Cardiac fibroblast (primary cell): ENCODE data around the gene CP.
A peak's percentile ranks its signal among the peaks of the same experiment; 100 is the strongest.

ENCODE experiments used
- DNase-seq, 2 donors: peaks; one replicate each; pipeline versions ENCODE4 v3.0.0 to v3.0.0-alpha.2; 2010; ENCODE audit warnings: low read depth in 2 of 2
- H3K4me3 ChIP-seq, 2 donors: replicated peaks in 1 of 2; 1 replicate in 1 of 2; 2 replicates in 1 of 2; pipeline ENCODE4 v1.5.1; 2011; ENCODE audit warnings: low read depth in 2 of 2, low read length in 2 of 2, mild to moderate bottlenecking in 2 of 2, moderate library complexity in 1 of 2
- CTCF ChIP-seq: IDR thresholded peaks from one replicate; pipeline ENCODE4 v1.5.1; 2011; ENCODE audit warnings: low read depth, mild to moderate bottlenecking, low read length, inconsistent platforms

Gene CP

DNA sequence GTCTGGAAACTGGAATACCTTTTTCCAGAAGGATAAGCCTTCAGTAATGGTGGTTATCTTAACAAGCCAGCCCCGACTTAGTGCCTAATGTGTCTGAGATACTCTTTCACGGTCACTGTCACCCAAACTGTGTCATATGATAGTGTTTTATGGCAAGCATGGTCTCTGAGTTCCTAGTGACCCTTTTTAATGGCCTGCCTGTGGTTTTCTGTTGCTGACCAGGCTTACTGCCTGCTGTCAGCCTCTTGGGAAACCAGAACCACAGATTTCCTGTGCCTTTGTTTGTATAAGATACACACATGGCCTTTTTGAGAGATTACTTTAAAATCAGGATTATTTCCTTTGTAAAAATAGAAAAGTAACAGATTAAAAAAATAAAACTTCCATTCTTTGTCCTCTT lies 69.8 kb downstream of the CP start:
- H3K4me3 ChIP-seq, result no peak overlapping the region
- TF ChIP-seq CTCF, result no peak
- DNase-seq, result peak; percentile 54 to 59

GRCh38 chr3:149150436-149150835 lies 71.2 kb downstream of the CP start:
- no peak overlapping the region for H3K4me3 ChIP-seq
- TF ChIP-seq CTCF, result no peak
- DNase-seq, result no peak

DNA sequence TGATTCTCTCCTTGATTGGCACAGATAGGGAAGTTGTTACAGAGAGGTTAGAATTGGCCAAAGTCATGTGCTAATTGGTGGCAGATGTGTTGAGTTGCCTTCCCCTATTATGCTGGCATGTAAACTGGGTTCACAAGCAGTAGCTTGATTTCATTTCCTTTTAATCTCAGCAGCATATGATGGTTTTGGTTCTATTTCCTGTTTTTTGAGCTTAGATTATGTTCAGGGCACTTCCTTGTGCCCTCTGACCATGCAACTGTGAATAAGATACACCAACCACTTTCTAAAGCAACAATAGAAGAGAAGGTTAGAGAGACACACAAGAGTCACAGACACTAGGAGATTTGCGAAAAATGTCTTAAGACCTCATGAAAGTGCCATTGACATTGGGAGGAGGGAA lies 75.7 kb downstream of the CP start:
- no peak overlapping the region for H3K4me3 ChIP-seq
- no peak for TF ChIP-seq CTCF
- DNase-seq, result no peak

- no peak overlapping the region for H3K4me3 ChIP-seq
- no peak for TF ChIP-seq CTCF
- DNase-seq, result no peak
Measured at GRCh38 chr3:149145356-149145755, 76.3 kb downstream of the CP start.

DNA sequence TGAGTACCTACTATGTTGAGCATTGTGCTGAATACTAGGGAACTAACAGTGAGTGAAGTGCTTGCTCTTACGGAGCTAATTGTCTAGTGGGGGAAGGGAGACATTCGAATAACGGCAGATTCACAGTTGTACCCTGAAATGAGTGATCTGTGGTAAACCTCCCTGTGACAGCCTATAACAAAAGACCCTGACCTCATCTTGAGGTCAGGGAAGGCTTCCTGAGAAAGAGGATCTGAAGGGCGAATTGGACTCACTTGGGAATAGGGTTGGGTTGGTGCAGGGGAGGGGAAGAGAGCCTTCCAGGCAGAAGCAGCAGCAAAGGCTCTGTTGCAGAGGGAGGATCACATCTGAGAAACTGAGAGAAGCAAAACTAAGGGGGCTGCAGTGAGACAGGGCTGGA lies 78.9 kb downstream of the CP start:
- DNase-seq, result no peak
- no peak for TF ChIP-seq CTCF
- no peak overlapping the region for H3K4me3 ChIP-seq

DNA sequence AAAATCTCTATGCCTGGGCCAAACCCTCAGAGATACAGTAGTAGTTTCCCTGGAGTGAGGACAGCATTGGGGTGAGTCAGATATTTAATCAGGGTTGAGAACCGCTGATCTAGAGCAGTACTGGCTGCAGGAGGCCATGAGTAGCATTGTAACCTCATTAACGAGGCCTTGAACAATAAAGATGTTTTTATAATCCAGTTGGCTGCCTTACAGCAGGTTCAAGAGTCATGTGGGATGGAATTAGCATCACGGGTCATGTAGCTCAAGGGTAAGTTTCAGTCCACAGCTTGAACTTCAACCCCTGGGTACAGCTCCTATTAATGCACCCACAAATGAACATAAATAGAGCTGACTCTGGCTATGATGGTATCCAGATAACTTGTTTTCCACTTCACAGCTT lies 87.1 kb downstream of the CP start:
- DNase-seq, result peak; percentile 45 to 53
- H3K4me3 ChIP-seq, result no peak overlapping the region
- TF ChIP-seq CTCF, result no peak

DNA sequence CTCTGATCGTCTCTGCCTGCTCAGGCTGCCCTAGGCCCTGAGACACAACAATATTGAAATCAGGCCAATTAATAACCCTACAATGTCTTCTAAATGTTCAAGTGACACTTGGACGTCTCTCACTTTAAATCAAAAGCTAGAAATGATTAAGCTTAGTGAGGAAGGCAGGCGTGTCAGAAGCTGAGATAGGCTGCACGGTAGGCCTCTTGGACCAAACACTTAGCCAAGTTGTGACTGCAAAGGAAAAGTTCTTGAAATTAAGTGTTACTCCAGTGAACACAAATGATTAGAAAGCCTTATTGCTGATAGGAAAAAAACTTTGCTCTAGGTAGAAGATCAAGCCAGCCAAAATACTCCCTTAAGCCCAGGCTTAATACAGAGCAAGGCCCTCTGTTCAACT lies 90.0 kb downstream of the CP start:
- no peak overlapping the region for H3K4me3 ChIP-seq
- TF ChIP-seq CTCF, result no peak
- no peak for DNase-seq
